GM21576 (cell line): ENCODE measurements around the gene UBE4A.

Experiments used
- ATAC-seq: cut with Tn5 transposase; IDR thresholded peaks from one replicate; pipeline ENCODE4 v1.9.1; 2021; ENCODE audit warnings: mild to moderate bottlenecking, moderate library complexity; ENCODE audit not compliant: unreplicated experiment

Gene UBE4A

DNA sequence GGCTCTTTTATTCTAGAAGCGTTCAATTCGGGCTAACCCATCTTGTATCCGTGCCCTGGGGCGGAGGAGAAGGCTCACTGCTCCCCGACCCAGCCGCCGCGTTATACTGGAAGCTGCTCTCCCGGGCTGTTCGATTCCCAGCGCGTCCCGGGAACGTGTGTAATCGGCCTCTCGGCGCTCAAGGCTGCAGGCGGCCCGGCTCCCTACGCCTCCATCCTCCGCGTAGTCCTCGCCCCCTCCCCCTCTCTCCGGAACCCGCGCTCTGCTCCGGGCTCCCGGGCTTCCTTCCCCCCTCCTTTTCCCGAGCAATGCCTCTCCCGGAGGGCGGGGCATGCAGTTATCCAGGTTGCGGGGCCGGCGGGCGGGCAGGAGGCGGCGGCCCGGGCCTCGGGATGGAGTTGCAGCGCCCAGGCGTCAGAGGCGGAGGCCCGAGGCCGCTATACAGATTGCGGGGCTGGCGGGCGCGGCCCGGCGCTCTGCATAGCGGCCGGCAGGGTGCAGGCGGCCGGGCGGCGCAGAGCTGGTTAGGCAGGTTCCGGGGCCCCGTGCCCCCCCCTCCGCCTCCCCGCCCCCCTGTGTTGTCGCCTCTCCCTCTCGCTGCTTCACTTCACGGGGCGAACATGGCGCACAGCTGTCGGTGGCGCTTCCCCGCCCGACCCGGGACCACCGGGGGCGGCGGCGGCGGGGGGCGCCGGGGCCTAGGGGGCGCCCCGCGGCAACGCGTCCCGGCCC lies 76.7 kb downstream of the UBE4A start, which contains the start of gene KMT2A:
TSS of gene KMT2A (plus strand) at position 600 of the 732 bp plus-strand sequence. CDS start at position 621, 21 bp downstream.
- ATAC-seq, result peak; percentile 46

DNA sequence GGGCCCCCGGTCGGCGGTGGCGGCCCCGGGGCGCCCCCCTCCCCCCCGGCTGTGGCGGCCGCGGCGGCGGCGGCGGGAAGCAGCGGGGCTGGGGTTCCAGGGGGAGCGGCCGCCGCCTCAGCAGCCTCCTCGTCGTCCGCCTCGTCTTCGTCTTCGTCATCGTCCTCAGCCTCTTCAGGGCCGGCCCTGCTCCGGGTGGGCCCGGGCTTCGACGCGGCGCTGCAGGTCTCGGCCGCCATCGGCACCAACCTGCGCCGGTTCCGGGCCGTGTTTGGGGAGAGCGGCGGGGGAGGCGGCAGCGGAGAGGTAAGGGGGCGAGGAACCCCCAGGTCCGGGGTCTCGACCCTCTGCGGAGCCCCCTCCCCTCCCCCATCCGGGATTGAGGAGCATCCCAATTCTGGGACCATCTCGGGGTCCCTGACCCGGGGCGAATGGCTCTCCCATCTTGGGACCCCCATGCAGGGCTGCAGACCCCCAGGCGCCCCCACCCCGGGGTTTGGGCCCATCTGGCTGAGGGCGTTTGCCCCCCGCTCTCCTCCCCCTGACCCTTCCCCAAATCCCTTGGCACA lies 77.3 kb downstream of the UBE4A start:
- no peak for ATAC-seq

- ATAC-seq, result no peak
Measured at GRCh38 chr11:118437208-118438125, 78.1 kb downstream of the UBE4A start.

GRCh38 chr11:118438314-118438931 lies 79.0 kb downstream of the UBE4A start:
- ATAC-seq, result peak; percentile 22

- ATAC-seq, result no peak
Measured at GRCh38 chr11:118439646-118440045, 80.2 kb downstream of the UBE4A start.

GRCh38 chr11:118441770-118442275 lies 82.4 kb downstream of the UBE4A start:
- ATAC-seq, result no peak

GRCh38 chr11:118442301-118442700 lies 82.9 kb downstream of the UBE4A start:
- no peak for ATAC-seq

DNA sequence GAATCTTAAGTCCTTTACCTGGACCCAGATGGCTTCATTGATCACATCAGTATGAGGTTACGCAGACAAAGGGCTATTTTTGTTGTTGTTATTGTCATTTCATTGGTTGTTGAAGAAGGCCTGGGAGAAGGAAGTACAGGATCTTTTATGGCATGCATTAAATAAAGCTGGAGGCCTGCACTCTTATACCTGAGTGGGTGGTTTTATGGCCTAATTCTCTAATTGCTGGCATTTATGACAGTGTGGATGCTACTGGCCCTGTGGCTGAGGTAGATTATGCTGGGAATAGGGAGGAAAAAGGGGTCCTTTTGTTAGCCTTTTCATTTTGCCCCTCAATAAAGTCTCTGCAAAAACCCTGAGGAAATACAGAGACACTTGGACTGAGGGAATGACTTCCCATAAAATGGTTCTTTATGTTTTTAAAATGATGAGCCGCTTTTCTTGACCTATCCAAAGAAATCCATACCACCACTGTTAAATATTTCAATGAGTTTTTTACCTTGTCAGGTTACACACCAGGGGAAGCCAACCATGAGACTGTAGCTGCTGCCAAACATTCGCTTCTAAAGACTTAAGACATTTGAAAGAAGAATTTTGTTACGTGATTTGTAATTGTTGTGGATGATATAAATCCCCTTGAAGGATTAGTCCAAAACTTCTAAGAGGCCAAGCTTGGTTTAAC lies 83.6 kb downstream of the UBE4A start:
- ATAC-seq, result no peak

- ATAC-seq, result no peak
Measured at GRCh38 chr11:118443590-118444218, 84.3 kb downstream of the UBE4A start.

GRCh38 chr11:118447423-118447822 lies 88.0 kb downstream of the UBE4A start:
- no peak for ATAC-seq

DNA sequence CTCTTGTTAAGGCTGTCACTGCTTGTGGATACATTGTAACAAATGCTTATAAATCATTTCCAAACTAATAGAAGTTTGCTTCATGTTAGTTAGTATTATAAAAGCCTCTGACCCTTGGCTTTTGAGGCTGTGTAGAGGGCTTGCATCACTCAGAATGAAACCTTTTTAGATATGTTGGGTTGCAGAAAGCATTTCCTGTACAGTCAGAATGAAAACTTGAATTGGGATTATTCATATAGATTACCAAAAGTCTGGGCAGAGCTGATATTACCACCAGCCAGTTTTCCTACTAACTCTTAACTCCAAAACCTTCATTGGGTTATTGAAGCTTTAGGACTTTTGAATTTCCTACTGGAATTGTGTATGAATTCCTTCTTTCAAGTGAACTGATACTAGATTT lies 88.9 kb downstream of the UBE4A start:
- peak; percentile 87 for ATAC-seq
